ENCODE results near the gene CALD1.

CALD1 gene, protein sequence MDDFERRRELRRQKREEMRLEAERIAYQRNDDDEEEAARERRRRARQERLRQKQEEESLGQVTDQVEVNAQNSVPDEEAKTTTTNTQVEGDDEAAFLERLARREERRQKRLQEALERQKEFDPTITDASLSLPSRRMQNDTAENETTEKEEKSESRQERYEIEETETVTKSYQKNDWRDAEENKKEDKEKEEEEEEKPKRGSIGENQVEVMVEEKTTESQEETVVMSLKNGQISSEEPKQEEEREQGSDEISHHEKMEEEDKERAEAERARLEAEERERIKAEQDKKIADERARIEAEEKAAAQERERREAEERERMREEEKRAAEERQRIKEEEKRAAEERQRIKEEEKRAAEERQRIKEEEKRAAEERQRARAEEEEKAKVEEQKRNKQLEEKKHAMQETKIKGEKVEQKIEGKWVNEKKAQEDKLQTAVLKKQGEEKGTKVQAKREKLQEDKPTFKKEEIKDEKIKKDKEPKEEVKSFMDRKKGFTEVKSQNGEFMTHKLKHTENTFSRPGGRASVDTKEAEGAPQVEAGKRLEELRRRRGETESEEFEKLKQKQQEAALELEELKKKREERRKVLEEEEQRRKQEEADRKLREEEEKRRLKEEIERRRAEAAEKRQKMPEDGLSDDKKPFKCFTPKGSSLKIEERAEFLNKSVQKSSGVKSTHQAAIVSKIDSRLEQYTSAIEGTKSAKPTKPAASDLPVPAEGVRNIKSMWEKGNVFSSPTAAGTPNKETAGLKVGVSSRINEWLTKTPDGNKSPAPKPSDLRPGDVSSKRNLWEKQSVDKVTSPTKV

GRCh38 chr7:134778941-134779740 lies at the start of gene CALD1:
TSS of gene CALD1 (plus strand) at chr7:134779634. CDS start at chr7:134867734, 88,100 bp downstream.
- H3K27ac Mint-ChIP-seq = peak within 1 kb of the TSS; percentile 90 to 99 (median 94)

DNA sequence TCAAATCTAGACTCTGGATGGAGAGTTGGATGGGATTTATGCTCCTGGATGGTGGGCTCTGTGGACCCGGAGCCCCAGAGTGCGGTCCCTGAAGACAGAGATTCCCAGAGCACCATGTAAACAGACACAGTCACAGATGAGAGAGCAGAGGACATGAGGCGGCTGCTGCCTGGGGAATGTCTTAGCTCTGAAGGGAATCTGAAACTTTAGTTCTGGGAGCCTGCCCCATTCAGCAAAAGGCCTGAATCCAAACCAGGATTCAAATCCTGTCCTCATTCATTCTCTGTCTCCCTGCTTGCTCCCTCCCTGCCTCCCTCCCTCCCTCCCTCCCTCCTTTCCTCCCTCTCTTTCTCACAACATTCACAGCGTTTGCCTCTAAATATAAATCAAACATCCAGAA lies 49.5 kb upstream of the CALD1 start:
- no peaks in the 10 kb centered on the region for H3K36me3 Mint-ChIP-seq (ENCODE audit: low read depth)
- H3K4me3 Mint-ChIP-seq = no peak overlapping the region
- no peak for TF ChIP-seq CTCF (IDR thresholded peaks at IDR 0.05; ENCODE audit: unreplicated experiment in 3 of 3)
- peak overlapping the region; percentile 55 to 88 (median 67) for H3K27ac Mint-ChIP-seq
- H3K9me3 Mint-ChIP-seq = no peaks in the 10 kb centered on the region
- no peaks in the 10 kb centered on the region for H3K27me3 Mint-ChIP-seq (ENCODE audit: low read depth)
- peaks cover 30% of the 10 kb centered on the region for H3K4me1 Mint-ChIP-seq

More at GRCh38 chr7:134778941-134779740, at the start of gene CALD1:
- H3K4me1 Mint-ChIP-seq = peaks cover 44% of the 10 kb centered on the region
- peak within 1 kb of the TSS; percentile 85 to 92 (median 88) for H3K4me3 Mint-ChIP-seq
- no peaks in the 10 kb centered on the region for H3K9me3 Mint-ChIP-seq
- peaks cover 7% of the 10 kb centered on the region for H3K36me3 Mint-ChIP-seq (ENCODE audit: low read depth)
- peaks cover 4% of the 10 kb centered on the region for H3K27me3 Mint-ChIP-seq (ENCODE audit: low read depth)
- TF ChIP-seq CTCF (IDR thresholded peaks at IDR 0.05; ENCODE audit: unreplicated experiment in 3 of 3) = no peak

DNA sequence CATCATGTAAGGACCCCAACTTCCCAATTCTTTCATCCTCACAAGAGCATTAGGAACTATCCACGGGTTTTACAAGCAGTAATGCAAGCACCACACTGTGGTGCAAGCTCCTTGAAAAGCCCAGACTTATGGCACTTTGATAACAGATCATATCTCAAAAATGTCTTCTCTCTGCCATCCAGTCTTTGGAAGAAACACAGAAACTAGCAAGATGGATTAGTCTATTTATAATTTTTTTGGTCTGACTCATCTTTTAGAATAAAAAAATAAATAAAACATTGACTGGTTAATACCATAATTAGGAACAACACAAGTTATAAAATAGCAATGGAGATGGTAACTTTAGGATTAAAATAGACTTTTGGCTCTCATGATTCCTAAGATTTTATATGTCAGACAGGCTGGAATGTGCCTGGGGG lies 49.0 kb upstream of the CALD1 start:
- H3K27ac Mint-ChIP-seq = peak overlapping the region; percentile 55 to 88 (median 67)
- H3K27me3 Mint-ChIP-seq (ENCODE audit: low read depth) = no peaks in the 10 kb centered on the region
- no peaks in the 10 kb centered on the region for H3K9me3 Mint-ChIP-seq
- no peak for TF ChIP-seq CTCF (IDR thresholded peaks at IDR 0.05; ENCODE audit: unreplicated experiment in 3 of 3)
- H3K36me3 Mint-ChIP-seq (ENCODE audit: low read depth) = no peaks in the 10 kb centered on the region
- peaks cover 30% of the 10 kb centered on the region for H3K4me1 Mint-ChIP-seq
- H3K4me3 Mint-ChIP-seq = no peak overlapping the region

DNA sequence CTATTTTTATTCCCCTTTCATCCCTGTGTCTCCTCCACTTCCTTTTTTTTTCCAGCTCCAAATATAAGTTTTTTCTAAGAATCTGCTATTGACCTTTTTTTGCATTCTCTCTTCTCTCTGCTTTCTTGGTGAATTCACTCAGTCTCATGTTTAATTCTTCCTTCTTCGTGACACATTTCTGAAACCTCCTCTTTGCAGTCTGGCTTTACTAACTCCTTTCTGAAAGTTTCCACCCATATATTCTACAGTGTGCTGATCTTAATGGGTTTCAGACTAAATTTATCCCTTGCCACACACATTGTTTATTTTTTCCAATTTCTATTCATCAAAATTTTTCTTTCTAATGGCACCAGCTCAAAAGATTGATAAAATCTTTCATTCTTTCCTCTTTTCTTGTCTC lies 47.8 kb upstream of the CALD1 start:
- no peak for TF ChIP-seq CTCF (IDR thresholded peaks at IDR 0.05; ENCODE audit: unreplicated experiment in 3 of 3)
- no peaks in the 10 kb centered on the region for H3K9me3 Mint-ChIP-seq
- H3K4me3 Mint-ChIP-seq = peak overlapping the region in 1 of 3 experiments; percentile 7
- peak overlapping the region in 2 of 3 experiments; percentile 38 to 55 for H3K27ac Mint-ChIP-seq
- H3K36me3 Mint-ChIP-seq (ENCODE audit: low read depth) = no peaks in the 10 kb centered on the region
- peaks cover 30% of the 10 kb centered on the region for H3K4me1 Mint-ChIP-seq
- H3K27me3 Mint-ChIP-seq (ENCODE audit: low read depth) = no peaks in the 10 kb centered on the region

DNA sequence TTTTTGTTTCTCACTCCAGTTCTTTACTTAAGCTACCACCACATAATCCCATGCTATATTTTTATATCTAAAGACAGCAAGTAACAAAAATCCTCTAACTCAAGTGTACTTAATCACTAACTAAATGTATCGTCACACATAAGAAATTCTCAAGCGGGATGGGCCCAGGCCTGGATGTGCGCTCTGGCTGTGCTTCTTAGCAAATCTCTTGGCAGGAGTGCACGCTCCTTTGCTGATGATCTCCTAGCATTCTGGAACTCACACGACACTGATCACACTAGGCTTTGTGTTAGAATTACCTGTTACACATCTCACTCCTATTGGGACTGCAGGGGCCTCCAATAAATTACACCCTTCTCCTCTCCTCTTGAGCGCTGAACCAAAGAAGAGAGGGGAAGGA lies 46.7 kb upstream of the CALD1 start:
- Mint-ChIP-seq H3K4me3 (no peak overlapping the region), H3K4me1 (peaks cover 30% of the 10 kb centered on the region), H3K9me3 (no peaks in the 10 kb centered on the region), H3K36me3 (ENCODE audit: low read depth) (no peaks in the 10 kb centered on the region), H3K27ac (peak overlapping the region in 2 of 3 experiments; percentile 59 to 70), H3K27me3 (ENCODE audit: low read depth) (no peaks in the 10 kb centered on the region)
- no peak for TF ChIP-seq CTCF (IDR thresholded peaks at IDR 0.05; ENCODE audit: unreplicated experiment in 3 of 3)
